HepG2 (cell line): ENCODE results near the gene REPIN1.

Experiments used
- HNRNPL ChIP-seq: fragments of 200-400 bp; formaldehyde crosslinking; IDR thresholded peaks from 2 replicates; pipeline ENCODE4 v1.6.1; 2017; ENCODE audit warnings: mild to moderate bottlenecking, low read depth, low read length
- KLF9 ChIP-seq: IDR thresholded peaks from 2 replicates; pipeline ENCODE4 v1.6.1; 2016; ENCODE audit warnings: low read depth
- YY1 ChIP-seq: IDR thresholded peaks from 2 replicates; pipeline ENCODE4 v1.6.1; 2011; ENCODE audit warnings: low read length, low read depth, moderate library complexity, mild to moderate bottlenecking; ENCODE audit not compliant: insufficient read depth, insufficient replicate concordance

- TF ChIP-seq YY1 (no peak), HNRNPL (no peak), KLF9 (CRISPR knock-in tag) (no peak)
Observed at GRCh38 chr7:150381096-150381495, 12.5 kb downstream of the REPIN1 start.
